SU-DHL-6 (cell line): ENCODE measurements around the gene RIPPLY2.

ENCODE experiments used
- H2AFZ ChIP-seq: fragments of 200-600 bp; sonication (generic); 2 replicates; pipeline ENCODE4 v1.6.1; 2014; ENCODE audit warnings: low read depth, mild to moderate bottlenecking, moderate library complexity, mixed read lengths, antibody characterized with exemption, low read length; ENCODE audit not compliant: severe bottlenecking
- H3F3A ChIP-seq: fragments of 200-600 bp; shearing (Covaris generic); 2 replicates; pipeline ENCODE4 v1.6.0; 2016; ENCODE audit warnings: antibody characterized with exemption, mild to moderate bottlenecking; ENCODE audit not compliant: insufficient read depth
- H3K27ac ChIP-seq: fragments of 200-600 bp; sonication (generic); 2 replicates; pipeline ENCODE4 v1.5.1; 2016; ENCODE audit warnings: low read depth, mild to moderate bottlenecking, low read length, moderate library complexity, mixed read lengths
- H3K27me3 ChIP-seq: fragments of 200-600 bp; sonication (generic), shearing (Covaris generic); 2 replicates; pipeline ENCODE4 v1.6.0; 2014; ENCODE audit warnings: mild to moderate bottlenecking, low read length
- H3K36me3 ChIP-seq: fragments of 200-600 bp; sonication (generic); 2 replicates; pipeline ENCODE4 v1.6.1; 2014; ENCODE audit warnings: mild to moderate bottlenecking, low read length, mixed read lengths
- H3K4me2 ChIP-seq: fragments of 300-600, 200-600 bp; shearing (Covaris generic), sonication (generic); 2 replicates; pipeline ENCODE4 v1.6.0; 2014; ENCODE audit warnings: low read length, low read depth, mild to moderate bottlenecking; ENCODE audit not compliant: poor library complexity, severe bottlenecking
- H3K4me3 ChIP-seq: fragments of 200-600 bp; sonication (generic); 2 replicates; pipeline ENCODE4 v1.5.1; 2014; ENCODE audit warnings: antibody characterized with exemption, low read length, mild to moderate bottlenecking, mixed read lengths; ENCODE audit not compliant: insufficient read depth, poor library complexity, severe bottlenecking
- H3K79me2 ChIP-seq: fragments of 200-600 bp; sonication (generic); 2 replicates; pipeline ENCODE4 v1.6.1; 2014; ENCODE audit warnings: mild to moderate bottlenecking, low read length, moderate library complexity; ENCODE audit not compliant: insufficient read depth
- H3K9ac ChIP-seq: fragments of 200-600 bp; sonication (generic); 2 replicates; pipeline ENCODE4 v1.7.0; 2014; ENCODE audit warnings: mild to moderate bottlenecking, low read length
- H3K9me2 ChIP-seq: fragments of 200-600 bp; sonication (generic); replicated peaks from 2 replicates; pipeline ENCODE4 v1.6.1; 2014; ENCODE audit warnings: low read length; ENCODE audit not compliant: insufficient read depth
- H3K9me3 ChIP-seq: fragments of 200-600 bp; sonication (generic); 2 replicates; pipeline ENCODE4 v1.6.1; 2014; ENCODE audit warnings: low read length, mixed read lengths; ENCODE audit not compliant: insufficient read depth
- H4K20me1 ChIP-seq: fragments of 200-600 bp; sonication (generic); 2 replicates; pipeline ENCODE4 v1.6.1; 2014; ENCODE audit warnings: low read depth, mild to moderate bottlenecking, antibody characterized with exemption, low read length, moderate library complexity, mixed read lengths
- EZH2phosphoT487 ChIP-seq: fragments of 200-600 bp; sonication (generic), shearing (Covaris generic); conservative IDR thresholded peaks from 2 replicates; pipeline ENCODE4 v1.6.1; 2018; ENCODE audit warnings: mild to moderate bottlenecking, antibody characterized with exemption, low read length, moderate library complexity, mixed read lengths
- TF ChIP-seq, protein P1 (sequence below): fragments of 200-600 bp; sonication (generic); IDR thresholded peaks from one replicate; pipeline ENCODE4 v1.5.1; 2017; ENCODE audit warnings: antibody characterized with exemption, mild to moderate bottlenecking, low read length, moderate library complexity; ENCODE audit not compliant: insufficient read depth, poor library complexity, severe bottlenecking

The RIPPLY2 gene

DNA sequence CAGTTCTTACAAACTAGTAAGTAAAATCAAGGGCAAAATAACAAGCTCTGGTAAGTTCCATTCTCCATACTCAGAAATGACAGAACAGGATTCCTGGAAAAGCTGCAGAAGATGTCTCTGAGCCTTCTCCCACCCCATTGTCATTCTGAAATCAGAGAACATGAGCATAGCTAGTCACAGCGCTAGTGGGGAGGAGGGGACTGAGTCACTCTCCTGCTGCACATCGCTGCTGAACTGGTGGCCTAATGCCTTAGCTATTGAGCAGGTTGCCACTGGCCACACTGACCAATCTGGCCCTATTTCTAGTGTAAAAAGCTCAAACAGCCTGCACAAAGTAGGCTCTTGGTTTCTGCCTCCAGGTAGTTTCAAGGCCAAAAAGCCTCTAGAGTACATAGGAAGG is 26.1 kb upstream of the RIPPLY2 start:
- TF ChIP-seq EZH2phosphoT487: no peak
- TF ChIP-seq, protein P1, sequence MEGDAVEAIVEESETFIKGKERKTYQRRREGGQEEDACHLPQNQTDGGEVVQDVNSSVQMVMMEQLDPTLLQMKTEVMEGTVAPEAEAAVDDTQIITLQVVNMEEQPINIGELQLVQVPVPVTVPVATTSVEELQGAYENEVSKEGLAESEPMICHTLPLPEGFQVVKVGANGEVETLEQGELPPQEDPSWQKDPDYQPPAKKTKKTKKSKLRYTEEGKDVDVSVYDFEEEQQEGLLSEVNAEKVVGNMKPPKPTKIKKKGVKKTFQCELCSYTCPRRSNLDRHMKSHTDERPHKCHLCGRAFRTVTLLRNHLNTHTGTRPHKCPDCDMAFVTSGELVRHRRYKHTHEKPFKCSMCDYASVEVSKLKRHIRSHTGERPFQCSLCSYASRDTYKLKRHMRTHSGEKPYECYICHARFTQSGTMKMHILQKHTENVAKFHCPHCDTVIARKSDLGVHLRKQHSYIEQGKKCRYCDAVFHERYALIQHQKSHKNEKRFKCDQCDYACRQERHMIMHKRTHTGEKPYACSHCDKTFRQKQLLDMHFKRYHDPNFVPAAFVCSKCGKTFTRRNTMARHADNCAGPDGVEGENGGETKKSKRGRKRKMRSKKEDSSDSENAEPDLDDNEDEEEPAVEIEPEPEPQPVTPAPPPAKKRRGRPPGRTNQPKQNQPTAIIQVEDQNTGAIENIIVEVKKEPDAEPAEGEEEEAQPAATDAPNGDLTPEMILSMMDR: no peak
- no peaks in the 10 kb centered on the region for H3K79me2 ChIP-seq
- H2AFZ ChIP-seq: no peak overlapping the region
- H3K27ac ChIP-seq: no peak overlapping the region
- no peaks in the 10 kb centered on the region for H4K20me1 ChIP-seq
- no peak overlapping the region for H3K4me2 ChIP-seq
- no peaks in the 10 kb centered on the region for H3K36me3 ChIP-seq
- no peak overlapping the region for H3K4me3 ChIP-seq
- no peak overlapping the region for H3K9ac ChIP-seq
- H3K27me3 ChIP-seq: no peaks in the 10 kb centered on the region
- H3K9me2 ChIP-seq: no peaks in the 10 kb centered on the region
- H3F3A ChIP-seq: no peaks in the 10 kb centered on the region
- no peaks in the 10 kb centered on the region for H3K9me3 ChIP-seq

DNA sequence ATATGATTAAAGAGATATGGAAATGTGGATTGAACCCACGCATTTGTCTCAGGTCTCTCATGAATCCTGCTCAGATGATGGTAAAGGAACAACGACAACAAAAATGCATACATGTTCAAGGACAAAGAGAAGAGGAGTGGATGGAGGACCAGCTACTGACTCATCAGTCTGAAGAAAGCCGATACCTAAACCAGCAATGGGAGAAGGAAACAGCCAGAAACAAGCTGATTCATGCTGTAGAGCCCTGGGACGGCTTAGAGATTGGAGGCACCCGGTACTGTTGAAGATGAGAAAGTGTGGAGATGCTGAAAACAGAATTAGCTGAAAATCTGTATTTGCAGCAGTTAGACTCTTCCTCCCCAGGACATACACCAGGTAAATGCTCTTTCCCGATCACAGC is 14.4 kb upstream of the RIPPLY2 start:
- no peaks in the 10 kb centered on the region for H3K9me3 ChIP-seq
- H2AFZ ChIP-seq: no peak overlapping the region
- H3K27me3 ChIP-seq: no peaks in the 10 kb centered on the region; the same call in 1 of the 2 replicates
- no peaks in the 10 kb centered on the region for H3K79me2 ChIP-seq
- no peaks in the 10 kb centered on the region for H4K20me1 ChIP-seq
- no peaks in the 10 kb centered on the region for H3F3A ChIP-seq
- TF ChIP-seq, protein P1: no peak
- no peak for TF ChIP-seq EZH2phosphoT487
- no peaks in the 10 kb centered on the region for H3K36me3 ChIP-seq
- H3K9ac ChIP-seq: no peak overlapping the region
- no peaks in the 10 kb centered on the region for H3K9me2 ChIP-seq
- H3K27ac ChIP-seq: no peak overlapping the region
- H3K4me2 ChIP-seq: no peak overlapping the region
- no peak overlapping the region for H3K4me3 ChIP-seq

DNA sequence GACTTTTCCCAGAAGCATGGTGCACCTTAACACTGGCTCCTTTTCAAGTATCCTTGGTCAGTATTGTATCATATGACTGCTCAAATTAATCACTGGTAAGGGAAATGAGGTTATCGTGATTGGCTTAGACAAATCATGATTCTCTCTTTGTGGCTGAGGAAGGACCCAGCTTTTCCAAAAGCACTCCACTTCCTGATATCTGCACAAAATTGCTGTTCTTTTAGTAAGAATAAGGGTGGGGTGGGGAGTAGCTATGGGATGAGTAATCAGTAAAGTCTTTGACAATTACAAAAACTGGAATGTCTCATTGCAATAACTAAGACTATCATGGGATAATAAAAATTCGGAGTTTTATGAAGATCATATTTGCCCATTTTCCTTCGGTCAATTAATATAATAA is 9.0 kb upstream of the RIPPLY2 start:
- Histone ChIP-seq H3K79me2 (no peaks in the 10 kb centered on the region), H3K36me3 (no peaks in the 10 kb centered on the region), H3K9ac (no peak overlapping the region), H3K9me3 (no peaks in the 10 kb centered on the region), H3K9me2 (no peaks in the 10 kb centered on the region), H3K27ac (no peak overlapping the region), H3K4me2 (no peak overlapping the region), H4K20me1 (no peaks in the 10 kb centered on the region), H2AFZ (no peak overlapping the region), H3K27me3 (no peaks in the 10 kb centered on the region; the same call in 1 of the 2 replicates), H3K4me3 (no peak overlapping the region), H3F3A (no peaks in the 10 kb centered on the region)
- TF ChIP-seq EZH2phosphoT487: no peak
- TF ChIP-seq, protein P1: no peak

DNA sequence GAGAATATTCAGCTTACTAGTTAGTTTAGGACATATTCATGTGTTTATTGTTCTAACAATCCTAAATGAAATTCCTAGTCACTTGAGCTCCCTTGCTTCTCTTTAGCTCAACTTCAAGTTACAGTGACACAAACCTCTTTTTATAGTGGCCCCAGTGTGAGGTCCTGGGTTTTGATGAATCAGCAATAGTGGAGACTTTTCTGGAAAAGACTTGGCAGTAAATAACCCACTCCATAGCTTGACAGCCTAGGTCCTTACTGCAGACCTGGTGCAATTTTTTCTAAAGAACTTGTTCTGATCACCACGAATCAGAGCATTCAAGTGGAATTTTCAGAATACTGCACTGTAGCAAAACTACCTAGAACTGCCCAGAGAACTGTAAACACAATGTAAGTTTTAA is 6.9 kb upstream of the RIPPLY2 start:
- Histone ChIP-seq H3K9me3 (no peaks in the 10 kb centered on the region), H4K20me1 (no peaks in the 10 kb centered on the region), H3K79me2 (no peaks in the 10 kb centered on the region), H2AFZ (no peak overlapping the region), H3K4me3 (no peak overlapping the region), H3K9me2 (no peaks in the 10 kb centered on the region), H3K27ac (no peak overlapping the region), H3K9ac (no peak overlapping the region), H3K36me3 (no peaks in the 10 kb centered on the region), H3K4me2 (no peak overlapping the region), H3F3A (no peaks in the 10 kb centered on the region), H3K27me3 (no peaks in the 10 kb centered on the region; the same call in 1 of the 2 replicates)
- TF ChIP-seq EZH2phosphoT487: no peak
- TF ChIP-seq, protein P1: no peak
